HG02981 (cell line): ENCODE results near the gene OR5D18.
"Not testable (repeated sequence)": the region's sequence is repeated elsewhere in the genome, so short reads cannot be mapped to it uniquely, and the experiment has no call there.

Experiments used
- ATAC-seq: cut with Tn5 transposase; IDR thresholded peaks from one replicate; pipeline ENCODE4 v1.9.1; 2021; ENCODE audit warnings: mild to moderate bottlenecking, moderate library complexity; ENCODE audit not compliant: unreplicated experiment

The OR5D18 gene

DNA sequence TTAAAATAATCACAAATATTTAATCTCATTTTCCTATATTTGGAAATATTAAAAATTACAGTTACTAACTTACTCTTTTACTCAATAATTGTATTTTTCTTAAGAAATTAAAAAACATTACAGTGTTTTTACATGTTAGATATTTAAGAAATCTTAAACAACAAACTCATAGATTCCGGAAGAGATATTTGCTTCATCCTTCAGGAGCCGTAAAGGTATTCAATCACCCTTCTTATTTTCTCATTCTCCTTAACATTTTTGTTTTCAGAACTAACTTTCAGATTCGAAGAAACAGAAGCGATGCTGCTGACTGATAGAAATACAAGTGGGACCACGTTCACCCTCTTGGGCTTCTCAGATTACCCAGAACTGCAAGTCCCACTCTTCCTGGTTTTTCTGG is at the start of gene OR5D18:
Gene OR5D18 (plus strand): TSS at position 301 of the 400 bp plus-strand sequence. CDS start 0 bp downstream, at position 301.
- no peak for ATAC-seq

DNA sequence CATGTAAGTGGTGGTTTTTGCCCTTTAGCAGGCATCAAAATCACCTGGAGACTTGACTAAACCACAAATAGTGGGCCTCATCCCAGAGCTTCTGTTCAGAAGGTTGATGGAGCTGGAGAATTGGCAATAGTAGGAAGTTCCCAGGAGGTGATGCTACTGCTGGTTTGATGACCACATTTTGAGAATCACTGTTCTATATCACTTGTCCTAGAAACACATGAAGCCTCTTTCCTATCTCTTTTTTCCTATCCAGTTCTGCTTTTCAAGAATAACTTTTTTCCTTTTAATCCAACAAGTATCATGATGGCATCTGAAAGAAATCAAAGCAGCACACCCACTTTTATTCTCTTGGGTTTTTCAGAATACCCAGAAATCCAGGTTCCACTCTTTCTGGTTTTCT is 46.3 kb upstream of the OR5D18 start, which contains the start of gene OR5D13:
Gene OR5D13 (plus strand): TSS at position 301 of the 400 bp plus-strand sequence. CDS start 0 bp downstream, at position 301.
- no peak for ATAC-seq

DNA sequence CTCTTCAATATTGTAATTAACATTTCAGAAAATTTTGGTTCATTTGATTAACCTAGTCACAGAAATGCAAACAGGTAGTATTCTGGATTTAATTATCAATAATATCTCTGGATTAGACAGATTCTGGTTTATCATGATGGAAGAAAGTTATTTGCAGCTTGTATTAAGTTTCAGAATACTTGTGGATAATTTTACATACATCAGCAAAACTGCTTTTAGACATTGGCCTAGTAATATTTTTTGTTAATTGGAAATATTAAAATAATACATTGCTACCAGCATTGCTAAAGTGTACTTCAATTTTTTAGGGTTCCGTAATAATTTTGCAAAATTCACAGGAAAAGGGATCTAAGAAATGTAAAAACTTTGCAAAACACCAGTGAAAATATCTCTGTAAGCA is 27.8 kb upstream of the OR5D18 start:
- ATAC-seq: no peak

DNA sequence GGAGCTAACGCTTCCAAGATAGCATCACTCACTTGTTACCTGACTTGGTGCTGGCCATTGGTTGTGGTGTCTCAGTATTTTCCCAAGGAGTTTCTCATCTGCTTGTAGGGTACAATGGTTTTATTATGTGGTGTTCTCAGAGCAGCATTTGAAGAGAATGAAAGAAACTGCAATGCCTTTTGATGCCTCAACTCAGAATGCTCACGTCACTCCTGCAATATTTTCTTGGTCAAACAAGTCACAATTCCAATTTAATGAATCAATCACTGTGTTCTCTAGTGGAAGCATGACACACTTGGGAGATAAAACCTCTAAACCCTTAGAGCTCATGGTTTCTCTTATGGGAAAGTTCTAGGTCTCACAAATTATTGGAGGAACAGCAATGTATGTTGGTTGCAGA is 26.1 kb upstream of the OR5D18 start:
- no peak for ATAC-seq

DNA sequence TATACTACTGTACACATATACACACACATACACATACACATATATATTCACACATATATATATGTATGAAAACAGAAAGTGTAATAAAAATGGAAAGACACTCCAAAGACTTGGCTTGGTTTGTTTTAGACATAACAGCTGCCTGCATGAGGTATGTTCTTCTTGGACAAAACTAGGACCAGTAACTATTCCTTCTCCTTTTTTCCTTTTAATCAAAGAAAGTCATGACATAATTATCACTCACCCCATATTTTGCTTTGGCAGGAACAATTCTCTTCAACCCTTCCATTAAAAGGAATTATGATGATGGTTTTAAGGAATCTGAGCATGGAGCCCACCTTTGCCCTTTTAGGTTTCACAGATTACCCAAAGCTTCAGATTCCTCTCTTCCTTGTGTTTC is 24.2 kb upstream of the OR5D18 start, which contains the start of gene OR5D14:
Gene OR5D14 (plus strand): TSS at position 301 of the 400 bp plus-strand sequence. CDS start 0 bp downstream, at position 301.
- no peak for ATAC-seq

DNA sequence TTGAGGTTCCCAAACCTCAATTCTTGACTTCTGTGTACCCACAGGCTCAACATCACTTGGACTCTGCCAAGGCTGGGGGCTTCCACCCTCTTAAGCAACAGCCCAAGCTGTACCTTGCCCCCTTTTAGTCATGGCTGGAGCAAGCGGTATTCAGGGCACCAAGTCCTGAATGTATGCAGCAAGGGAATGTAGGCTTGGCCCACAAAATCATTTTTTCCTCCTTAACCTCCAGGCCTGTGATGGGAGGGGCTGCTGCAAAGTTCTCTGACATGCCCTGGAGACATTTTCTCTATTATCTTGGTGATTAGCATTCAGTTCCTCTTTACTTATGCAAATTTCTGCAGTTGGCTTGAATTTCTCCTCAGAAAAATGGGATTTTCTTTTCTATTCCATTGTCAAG is 13.2 kb upstream of the OR5D18 start:
- no peak for ATAC-seq

DNA sequence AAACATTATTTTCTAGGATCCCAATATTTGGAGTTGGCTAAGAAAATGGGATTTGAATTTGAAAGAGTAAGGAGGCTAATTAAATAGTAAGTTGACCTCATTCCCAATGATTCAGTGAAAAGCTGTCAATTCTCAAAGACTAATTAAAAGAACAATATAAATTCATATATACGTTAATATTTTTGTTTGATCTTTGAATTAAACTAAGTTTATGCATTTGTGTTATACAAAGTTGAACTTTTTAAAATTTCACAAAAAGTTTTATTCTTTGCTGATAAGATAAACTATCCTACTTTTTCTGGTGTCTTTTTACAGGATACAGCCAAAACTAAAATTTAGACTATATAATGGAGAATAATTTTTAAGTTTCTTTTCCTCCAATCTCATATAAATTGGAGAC is 8.4 kb upstream of the OR5D18 start, which contains the start of gene OR5L1:
Gene OR5L1 (plus strand): TSS at position 301 of the 400 bp plus-strand sequence. CDS start 100 bp downstream, outside the sequence.
- ATAC-seq: no peak

DNA sequence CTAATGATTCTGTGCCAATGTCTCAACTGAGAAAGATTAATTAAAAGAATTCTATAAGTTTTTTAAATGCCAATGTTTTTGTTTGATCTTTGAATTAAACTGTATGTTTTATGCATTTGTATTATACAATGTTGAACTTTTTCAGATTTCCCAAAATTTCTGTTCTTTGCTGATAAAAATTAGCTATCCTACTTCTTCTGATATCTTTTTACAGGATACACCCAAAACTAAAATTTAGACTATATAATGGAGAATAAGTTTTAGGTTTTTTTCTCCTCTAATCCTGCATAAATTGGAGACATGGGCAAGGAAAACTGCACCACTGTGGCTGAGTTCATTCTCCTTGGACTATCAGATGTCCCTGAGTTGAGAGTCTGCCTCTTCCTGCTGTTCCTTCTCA is 7.5 kb downstream of the OR5D18 start, which contains the start of gene OR5L2:
Gene OR5L2 (plus strand): TSS at position 301 of the 400 bp plus-strand sequence. CDS start 0 bp downstream, at position 301.
- ATAC-seq: no peak

DNA sequence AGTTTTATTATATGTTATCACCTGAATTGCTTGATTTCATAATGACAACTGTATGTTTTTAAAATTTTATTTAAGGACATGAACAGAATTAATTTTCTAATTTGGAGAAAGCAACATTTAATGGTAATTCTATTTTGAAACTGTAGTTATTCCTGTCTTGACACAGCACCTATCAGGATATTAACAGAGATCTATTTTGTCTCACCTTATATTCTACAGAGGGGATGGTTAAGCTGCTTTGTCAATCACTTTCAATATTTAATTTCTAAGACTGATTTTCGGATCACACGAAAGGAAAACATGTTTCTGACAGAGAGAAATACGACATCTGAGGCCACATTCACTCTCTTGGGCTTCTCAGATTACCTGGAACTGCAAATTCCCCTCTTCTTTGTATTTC is 19.0 kb downstream of the OR5D18 start, which contains the start of gene OR5D16:
Gene OR5D16 (plus strand): TSS at position 301 of the 400 bp plus-strand sequence. CDS start 0 bp downstream, at position 301.
- ATAC-seq: no peak

DNA sequence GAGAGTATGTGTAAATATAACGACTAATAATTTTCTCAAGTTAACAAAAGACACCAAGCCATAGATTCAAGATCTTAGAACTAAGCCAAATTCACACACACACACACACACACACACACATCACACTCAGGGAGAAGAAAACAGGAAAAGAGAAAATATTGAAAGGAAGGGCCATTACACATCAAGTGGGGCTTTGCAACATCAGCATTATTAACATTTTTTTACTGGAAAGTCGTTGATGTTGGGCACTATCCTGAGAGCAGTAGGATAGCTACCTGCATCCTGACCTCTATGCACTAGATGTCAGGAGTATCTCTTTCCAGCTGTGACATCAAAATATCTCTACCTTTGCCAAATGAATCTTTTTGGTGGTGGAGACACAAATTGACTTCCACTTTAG is 28.0 kb downstream of the OR5D18 start:
- no peak for ATAC-seq

DNA sequence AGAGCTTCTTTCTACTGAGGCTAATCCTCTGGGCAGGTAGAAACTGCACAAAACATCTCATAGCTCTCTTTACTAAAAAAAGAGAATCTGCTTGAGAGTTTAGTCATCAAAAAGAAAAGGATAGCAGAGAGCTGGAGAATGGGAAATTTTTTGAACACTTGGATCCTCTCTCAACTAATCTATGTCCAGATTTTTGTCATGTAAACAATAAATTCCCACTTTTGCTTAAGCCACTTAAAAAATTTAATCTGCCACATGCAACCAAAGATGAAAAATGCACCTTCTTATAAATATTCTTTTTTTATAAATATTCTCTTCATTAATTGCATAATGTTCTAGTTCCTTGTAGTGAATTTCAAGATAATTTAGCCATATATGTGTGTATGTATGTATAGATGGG is 29.6 kb downstream of the OR5D18 start:
- no peak for ATAC-seq

DNA sequence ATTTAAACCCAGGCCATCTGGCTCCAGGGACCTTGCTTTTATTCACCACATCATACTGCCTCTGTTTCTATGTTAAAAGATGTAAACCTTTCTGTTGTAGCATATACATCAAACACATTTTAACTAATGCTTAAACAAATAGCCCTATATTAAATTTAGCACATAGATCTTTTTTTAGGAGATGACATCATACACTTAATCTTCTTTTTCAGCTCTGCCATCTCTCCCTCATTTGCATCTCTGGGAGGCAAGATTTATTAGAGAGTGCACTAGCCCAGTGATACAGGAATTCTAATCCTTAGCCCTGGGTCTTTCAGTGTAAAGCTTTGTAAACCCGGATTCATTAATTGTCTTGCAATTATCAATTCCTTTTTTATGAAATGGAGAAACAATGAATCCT is 32.7 kb downstream of the OR5D18 start:
- ATAC-seq: no peak

DNA sequence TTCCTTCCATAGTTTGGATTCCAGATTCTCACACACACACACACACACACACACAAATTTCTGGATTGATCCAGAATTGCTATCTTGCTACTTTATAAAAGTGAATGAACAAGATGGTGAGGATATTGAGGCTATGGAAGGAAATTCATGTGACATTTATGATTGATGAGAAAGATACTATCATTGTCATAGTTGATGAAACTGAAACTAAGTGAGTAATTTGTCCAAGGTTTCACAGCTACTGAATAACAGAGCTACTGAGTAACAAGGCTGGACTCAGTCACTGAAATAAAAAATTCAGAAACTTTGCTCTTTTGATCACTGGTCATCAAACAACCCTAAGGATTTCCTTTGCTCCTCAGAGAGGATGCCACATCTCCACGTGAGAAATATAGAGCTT is 35.3 kb downstream of the OR5D18 start:
- peak; percentile 56 for ATAC-seq

DNA sequence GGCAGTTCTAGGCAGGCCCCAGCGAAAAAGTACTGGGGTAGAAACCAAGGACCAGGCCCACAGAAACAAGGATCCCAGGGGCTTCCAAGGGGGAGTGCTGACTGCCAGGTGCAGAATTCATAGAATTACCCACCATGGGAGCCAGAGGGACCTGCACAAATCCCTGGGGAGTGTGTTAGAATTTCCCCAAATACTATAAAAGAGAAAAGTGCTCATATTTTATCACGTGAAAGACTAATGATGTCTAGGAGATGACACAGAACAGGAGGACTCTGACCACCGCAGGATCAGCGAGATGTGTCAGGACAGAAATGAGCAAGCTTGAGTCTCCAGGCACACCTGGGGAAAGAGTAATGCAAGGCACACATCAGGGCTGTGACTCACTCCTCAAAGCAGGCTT is 47.9 kb downstream of the OR5D18 start:
- not testable (repeated sequence) for ATAC-seq
